GM21526 (cell line): ENCODE results near the gene DEUP1.
"Not testable (repeated sequence)": the region's sequence is repeated elsewhere in the genome, so short reads cannot be mapped to it uniquely, and the experiment has no call there.

ENCODE experiments used
- ATAC-seq: cut with Tn5 transposase; IDR thresholded peaks from one replicate; pipeline ENCODE4 v1.9.1; 2021; ENCODE audit warnings: moderate library complexity; ENCODE audit not compliant: unreplicated experiment, low FRiP score

DEUP1 gene

DNA sequence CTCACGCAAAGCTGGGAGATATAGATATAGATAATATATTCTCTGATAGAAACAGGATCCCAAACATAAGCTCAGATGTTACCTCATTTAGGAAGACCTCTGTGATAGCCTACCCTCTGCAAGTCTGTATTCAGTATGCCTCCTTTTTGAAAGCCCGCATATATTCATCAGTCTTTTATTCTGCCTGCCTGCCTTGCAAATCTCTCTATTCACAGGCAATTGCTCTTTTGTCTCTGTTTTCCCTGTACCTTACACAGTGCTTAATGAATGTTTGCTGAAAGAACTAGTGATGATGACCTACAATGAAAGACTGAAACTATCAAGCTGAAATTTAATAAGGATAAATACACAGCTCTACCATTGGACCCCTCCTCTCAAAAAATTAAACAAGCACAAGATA, 18.4 kb downstream of the DEUP1 start:
- no peak for ATAC-seq

DNA sequence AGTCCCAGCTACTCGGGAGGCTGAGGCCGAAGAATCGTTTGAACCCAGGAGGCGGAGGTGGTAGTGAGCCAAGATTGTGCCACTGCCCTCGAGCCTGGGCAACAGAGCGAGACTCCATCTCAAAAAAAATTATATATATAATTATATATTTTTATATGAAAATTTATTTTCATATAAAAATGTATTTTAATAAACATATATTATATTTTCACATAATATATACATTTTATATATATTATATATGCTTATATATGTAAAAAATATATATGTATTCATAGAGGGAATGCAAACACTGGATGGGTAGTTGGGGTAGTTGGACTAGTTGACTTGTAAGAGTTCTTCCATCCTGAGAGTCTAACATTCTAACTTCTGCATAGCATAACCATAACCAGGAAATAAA, 20.3 kb downstream of the DEUP1 start:
- no peak for ATAC-seq

DNA sequence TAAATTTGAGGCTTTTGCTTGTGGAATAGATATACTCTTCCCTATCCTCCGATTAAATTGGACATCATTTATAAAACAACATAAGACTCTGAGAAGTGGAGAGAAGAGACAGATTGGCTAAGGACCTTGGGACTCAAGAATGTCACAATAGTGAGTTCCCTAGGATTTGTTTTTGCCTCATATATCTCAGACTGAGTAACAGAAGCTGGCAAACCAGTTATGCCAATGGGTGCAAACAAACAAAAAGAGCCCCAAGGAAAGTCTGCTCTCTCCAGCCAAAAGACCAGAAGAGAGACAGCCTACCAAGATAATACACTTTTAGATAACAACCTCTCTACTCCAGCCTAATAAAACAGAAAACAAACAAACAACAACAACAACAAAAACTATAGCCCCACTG, 28.9 kb downstream of the DEUP1 start:
- ATAC-seq: no peak

- ATAC-seq: no peak
Measured at GRCh38 chr11:93361435-93361834, 30.9 kb downstream of the DEUP1 start.

DNA sequence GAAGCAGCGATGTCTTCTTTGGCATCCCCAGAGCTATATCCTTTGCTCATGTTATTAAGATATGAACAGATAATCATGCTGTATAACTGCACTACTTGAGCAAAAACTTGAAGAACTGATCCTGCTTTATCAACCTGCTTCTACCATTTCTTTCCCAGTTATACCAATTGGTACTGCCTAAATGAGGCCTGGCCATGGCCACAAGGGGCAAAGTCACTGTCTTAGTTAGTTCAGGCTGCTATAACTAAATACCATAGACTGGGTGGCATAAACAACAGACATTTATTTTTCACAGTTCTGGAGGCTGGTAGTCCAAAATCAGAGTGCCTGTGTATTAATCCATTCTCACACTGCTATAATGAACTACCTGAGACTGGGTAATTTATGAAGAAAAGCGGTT, 37.5 kb downstream of the DEUP1 start:
- no peak for ATAC-seq

DNA sequence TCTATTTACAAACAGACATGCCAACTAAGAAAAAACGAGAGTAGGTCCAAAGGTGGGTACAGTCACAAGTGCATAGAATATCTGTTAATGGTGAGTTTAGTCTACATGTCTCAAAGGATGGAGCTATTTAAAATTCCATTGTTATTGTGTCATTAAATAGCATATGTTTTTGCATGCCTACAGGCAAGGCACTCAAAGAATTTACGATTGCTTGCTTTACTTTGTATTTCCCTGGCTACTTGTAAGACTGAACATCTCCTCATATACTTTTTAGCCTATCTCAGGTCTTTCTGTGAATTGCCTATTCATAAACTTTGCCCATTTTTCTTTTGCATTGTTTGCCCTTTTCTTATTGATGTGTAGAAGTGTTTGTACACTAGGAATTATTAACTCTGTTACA, 39.7 kb downstream of the DEUP1 start:
- ATAC-seq: no peak

DNA sequence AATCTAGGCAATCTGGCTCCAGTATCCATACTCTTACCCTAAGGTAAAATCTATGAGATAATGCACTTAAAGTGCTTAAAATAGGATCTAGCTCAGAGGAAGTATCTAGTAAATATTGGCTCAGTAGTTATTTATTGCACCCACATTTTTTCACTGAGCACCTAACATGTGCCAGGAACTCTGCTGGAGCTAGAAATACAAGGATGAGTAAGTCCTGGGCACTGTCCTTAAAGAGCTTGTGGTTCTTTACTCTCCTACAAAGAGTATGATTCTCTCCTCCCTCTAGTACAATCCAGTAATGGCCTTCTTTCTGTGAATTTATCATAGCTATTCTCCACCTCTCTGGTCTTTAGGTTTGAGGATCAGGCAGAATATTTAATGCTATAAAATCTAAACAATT, 59.2 kb downstream of the DEUP1 start:
- no peak for ATAC-seq

- no peak for ATAC-seq
Measured at GRCh38 chr11:93392867-93393266, 62.3 kb downstream of the DEUP1 start.

GRCh38 chr11:93393386-93393785, 62.8 kb downstream of the DEUP1 start:
- no peak for ATAC-seq

DNA sequence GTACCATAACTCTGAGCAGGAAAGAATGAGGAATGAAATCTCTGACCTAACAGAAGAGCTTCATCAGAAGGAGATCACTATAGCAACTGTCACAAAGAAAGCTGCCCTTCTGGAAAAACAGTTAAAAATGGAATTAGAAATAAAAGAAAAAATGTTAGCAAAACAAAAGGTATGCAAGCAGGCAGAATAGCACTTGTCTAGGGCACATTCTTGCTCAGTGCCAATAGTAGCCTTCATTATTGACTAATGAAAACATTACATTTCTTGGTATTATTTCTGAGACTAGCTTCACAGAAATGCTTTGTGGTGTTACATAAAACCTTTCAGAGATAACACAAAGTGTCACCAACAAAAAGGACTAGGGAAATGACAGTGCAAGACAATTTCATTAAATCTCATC, 63.9 kb downstream of the DEUP1 start:
- ATAC-seq: no peak

- no peak for ATAC-seq
Measured at GRCh38 chr11:93396316-93396715, 65.8 kb downstream of the DEUP1 start.

DNA sequence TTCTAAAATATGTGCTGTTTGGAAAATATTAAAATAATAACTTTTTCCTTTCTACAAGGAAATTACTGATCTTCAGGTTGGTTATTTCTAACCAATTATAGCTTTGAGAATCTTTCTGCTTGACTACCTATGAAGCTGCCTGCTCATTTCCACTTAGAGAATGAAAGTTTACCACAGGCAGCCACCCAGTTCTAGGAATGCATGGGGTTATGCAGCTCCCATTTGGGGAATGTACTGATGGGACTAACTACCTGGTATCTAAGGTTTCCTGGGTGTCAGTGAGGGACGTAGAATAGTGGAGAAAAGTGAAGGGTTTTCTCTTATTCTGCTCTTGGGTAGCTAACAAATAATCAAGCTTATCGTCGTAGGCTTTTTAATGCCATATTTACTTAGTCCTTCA, 73.4 kb downstream of the DEUP1 start:
- no peak for ATAC-seq

DNA sequence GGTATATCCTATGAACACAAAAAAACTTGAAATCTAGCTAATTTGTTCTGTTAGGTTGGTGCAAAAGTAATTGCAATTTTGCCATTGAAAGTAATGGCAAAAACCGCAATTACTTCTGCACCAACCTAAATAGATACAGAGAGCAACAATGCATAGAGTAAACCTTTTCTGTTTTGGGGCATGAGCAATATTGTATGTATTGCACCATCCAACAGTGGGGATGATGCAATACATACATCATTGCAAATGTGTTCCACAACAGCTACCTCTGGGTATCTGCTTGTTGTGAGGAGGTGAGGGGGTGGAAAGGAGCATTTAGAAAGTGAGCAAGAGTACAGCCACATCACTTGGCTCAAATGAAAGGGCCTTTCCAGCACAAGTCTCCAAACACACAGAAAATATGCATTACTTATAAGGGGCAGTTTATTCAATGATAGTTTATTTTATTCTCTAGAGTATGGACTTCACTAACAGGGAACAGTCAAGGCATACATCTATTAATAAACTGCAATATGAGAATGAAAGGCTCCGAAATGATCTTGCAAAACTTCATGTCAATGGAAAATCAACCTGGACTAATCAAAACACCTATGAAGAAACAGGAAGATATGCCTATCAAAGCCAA, 77.3 kb downstream of the DEUP1 start:
- no peak for ATAC-seq

DNA sequence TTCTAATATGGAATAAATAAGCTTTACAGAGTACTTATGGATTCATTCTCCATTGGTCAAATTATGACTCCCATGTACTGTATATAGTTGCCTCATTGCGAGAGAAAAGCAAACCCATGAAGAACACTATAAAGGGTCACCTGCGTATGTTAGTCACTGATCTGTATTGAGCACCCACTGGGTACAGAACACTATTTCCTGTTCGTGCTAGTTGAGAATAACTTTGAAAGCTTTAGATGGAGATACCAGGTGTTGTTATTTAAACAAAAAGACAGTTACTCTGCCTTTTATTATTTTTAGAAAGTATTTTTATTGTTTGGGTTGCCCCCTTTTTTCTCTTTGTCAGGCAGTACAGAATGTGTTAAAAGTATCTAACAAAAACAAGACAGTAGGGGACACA, 79.9 kb downstream of the DEUP1 start:
- ATAC-seq: no peak

- no peak for ATAC-seq
Measured at GRCh38 chr11:93411705-93412104, 81.2 kb downstream of the DEUP1 start.

- ATAC-seq: no peak
Measured at GRCh38 chr11:93432247-93432646, 101.7 kb downstream of the DEUP1 start.

GRCh38 chr11:93443232-93443631, 112.7 kb downstream of the DEUP1 start:
- ATAC-seq: not testable (repeated sequence)

DNA sequence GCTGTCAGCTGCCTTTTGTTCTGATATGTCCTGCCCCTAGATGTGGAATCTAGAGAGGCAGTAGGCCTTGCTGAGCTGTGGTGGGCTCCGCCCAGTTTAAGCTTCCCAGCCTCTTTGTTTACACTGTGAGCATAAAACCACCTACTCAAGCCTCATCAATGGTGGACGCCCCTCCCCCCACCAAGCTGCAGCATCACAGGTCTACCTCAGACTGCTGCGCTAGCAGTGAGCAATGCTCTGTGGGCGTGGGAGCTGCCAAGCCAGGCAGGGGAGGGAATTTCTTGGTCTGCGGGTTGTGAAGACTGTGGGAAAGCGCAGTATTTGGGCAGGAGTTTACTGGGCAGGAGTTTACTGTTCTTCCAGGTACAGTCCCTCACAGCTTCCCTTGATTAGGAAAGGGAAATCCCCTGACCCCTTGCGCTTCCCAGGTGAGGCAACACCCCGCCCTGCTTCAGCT, 114.1 kb downstream of the DEUP1 start:
- ATAC-seq: no peak

- ATAC-seq: no peak
Measured at GRCh38 chr11:93458286-93458685, 127.7 kb downstream of the DEUP1 start.

DNA sequence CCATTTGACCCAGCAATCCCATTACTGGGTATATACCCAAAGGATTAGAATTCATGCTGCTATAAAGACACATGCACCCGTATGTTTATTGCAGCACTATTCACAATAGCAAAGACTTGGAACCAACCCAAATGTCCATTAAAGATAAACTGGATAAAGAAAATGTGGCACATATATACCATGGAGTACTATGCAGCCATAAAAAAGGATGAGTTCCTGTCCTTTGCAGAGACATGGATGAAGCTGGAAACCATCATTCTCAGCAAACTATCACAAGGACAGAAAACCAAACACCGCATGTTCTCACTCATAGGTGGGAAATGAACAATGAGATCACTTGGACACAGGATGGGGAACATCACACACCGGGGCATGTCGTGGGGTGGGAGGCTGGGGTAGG, 133.1 kb downstream of the DEUP1 start:
- ATAC-seq: not testable (repeated sequence)

GRCh38 chr11:93464927-93465540, 134.5 kb downstream of the DEUP1 start:
- ATAC-seq: no peak

DNA sequence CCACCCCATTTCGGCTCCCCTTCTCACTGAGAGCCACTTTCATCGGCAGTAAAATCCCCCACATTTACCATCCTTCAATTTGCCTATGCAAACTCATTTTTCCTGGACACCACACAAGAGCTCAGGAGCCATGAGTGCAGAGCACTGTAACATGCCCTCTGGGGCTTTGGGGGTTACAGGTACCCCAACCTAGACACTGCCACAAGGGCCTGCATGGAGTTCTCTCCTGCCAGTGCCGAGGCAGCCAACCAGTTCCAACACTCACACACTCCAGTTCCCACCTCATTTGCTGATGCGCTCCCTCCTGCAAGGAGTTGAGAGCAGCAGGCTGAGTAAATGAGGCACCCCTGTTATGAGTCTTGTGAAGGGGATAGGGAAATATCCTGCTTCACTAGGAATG, 136.5 kb downstream of the DEUP1 start:
- ATAC-seq: no peak

DNA sequence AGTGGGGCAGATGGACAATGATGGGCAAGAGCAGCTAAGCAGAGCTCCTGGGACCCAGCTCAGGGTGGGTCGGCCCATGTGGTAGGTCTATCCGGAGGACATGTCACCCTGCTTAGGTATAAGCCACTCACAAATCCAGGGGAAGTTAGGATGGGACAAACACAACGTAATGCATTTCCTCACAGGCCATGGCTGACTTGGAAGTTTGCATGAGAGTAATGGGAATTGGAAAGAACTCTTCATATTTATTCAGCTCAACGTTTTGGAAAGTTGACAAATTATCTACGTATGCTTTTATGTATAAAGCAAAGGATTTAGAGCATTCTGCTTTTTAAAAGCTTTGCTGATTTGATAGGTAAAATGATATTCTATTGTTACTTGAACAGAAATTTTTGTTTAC, 137.7 kb downstream of the DEUP1 start:
- ATAC-seq: no peak
